KMS-11 (cell line): ENCODE results near the gene DMAC2.
A peak's percentile ranks its signal among the peaks of the same experiment; 100 is the strongest.
"Not testable (repeated sequence)": the region's sequence is repeated elsewhere in the genome, so short reads cannot be mapped to it uniquely, and the experiment has no call there.

Experiments used
- H2AFZ ChIP-seq: fragments of 200-600 bp; sonication (generic); 2 replicates; pipeline ENCODE4 v1.6.1; 2016; ENCODE audit warnings: antibody characterized with exemption, mixed run types, low read depth
- H3K27ac ChIP-seq: fragments of 200-600 bp; sonication (generic); 2 replicates; pipeline ENCODE4 v1.6.1; 2016; ENCODE audit warnings: mild to moderate bottlenecking, mixed run types
- H3K27me3 ChIP-seq: fragments of 200-600 bp; sonication (generic); 2 replicates; pipeline ENCODE4 v1.6.1; 2017; ENCODE audit warnings: mild to moderate bottlenecking, low read depth, mixed run types, moderate library complexity; ENCODE audit not compliant: insufficient read depth
- H3K36me3 ChIP-seq: fragments of 200-600 bp; sonication (generic); 2 replicates; pipeline ENCODE4 v1.6.1; 2017; ENCODE audit warnings: mild to moderate bottlenecking, mixed run types; ENCODE audit not compliant: insufficient read depth
- H3K4me1 ChIP-seq: fragments of 200-600 bp; sonication (generic); 2 replicates; pipeline ENCODE4 v1.6.1; 2016; ENCODE audit warnings: mild to moderate bottlenecking, low read depth, mixed run types; ENCODE audit not compliant: poor library complexity, severe bottlenecking
- H3K4me2 ChIP-seq: fragments of 200-600 bp; sonication (generic); 2 replicates; pipeline ENCODE4 v1.7.0; 2016; ENCODE audit warnings: mild to moderate bottlenecking, mixed run types
- H3K4me3 ChIP-seq: fragments of 200-600 bp; sonication (generic); IDR thresholded peaks from 2 replicates; pipeline ENCODE4 v1.6.1; 2017; ENCODE audit warnings: low read depth, low read length, mixed read lengths; ENCODE audit not compliant: insufficient read depth
- H3K79me2 ChIP-seq: fragments of 200-600 bp; sonication (generic); 2 replicates; pipeline ENCODE4 v1.6.1; 2016; ENCODE audit warnings: low read depth, mixed run types; ENCODE audit not compliant: insufficient read depth
- H3K9ac ChIP-seq: fragments of 200-600 bp; sonication (generic); 2 replicates; pipeline ENCODE4 v1.6.1; 2016; ENCODE audit warnings: mild to moderate bottlenecking, mixed run types
- H4K20me1 ChIP-seq: fragments of 200-600 bp; sonication (generic); 2 replicates; pipeline ENCODE4 v1.6.1; 2016; ENCODE audit warnings: mild to moderate bottlenecking, mixed run types; ENCODE audit not compliant: insufficient read depth
- CTCF ChIP-seq: fragments of 200-600 bp; sonication (generic); conservative IDR thresholded peaks from 2 replicates; pipeline ENCODE4 v1.6.1; 2017; ENCODE audit warnings: low read depth, mild to moderate bottlenecking, antibody characterized with exemption, low read length, moderate library complexity, mixed read lengths

The DMAC2 gene

GRCh38 chr19:41439441-41440222, at the start of gene DMAC2:
Gene DMAC2 (minus strand): TSS chr19:41439912. CDS start chr19:41439899, 13 bp downstream.
- Histone ChIP-seq H3K4me1 (peaks cover 15% of the 10 kb centered on the region), H3K27me3 (no peaks in the 10 kb centered on the region; the same call in 1 of the 2 replicates), H3K4me3 (peak within 1 kb of the TSS; percentile 51), H3K9ac (peak within 1 kb of the TSS; percentile 67; the same call in 1 of the 2 replicates), H3K36me3 (no peaks in the 10 kb centered on the region), H3K79me2 (peaks cover 12% of the 10 kb centered on the region; the same call in 1 of the 2 replicates), H2AFZ (peak within 1 kb of the TSS; percentile 73), H3K4me2 (peak within 1 kb of the TSS; percentile 66), H3K27ac (peak within 1 kb of the TSS; percentile 74), H4K20me1 (no peaks in the 10 kb centered on the region)
- TF ChIP-seq CTCF: peak; percentile 72

- H3K36me3 ChIP-seq, H3K9ac ChIP-seq, H3K79me2 ChIP-seq, H3K4me1 ChIP-seq, H3K27me3 ChIP-seq, H3K4me3 ChIP-seq, H2AFZ ChIP-seq, H3K4me2 ChIP-seq, H3K27ac ChIP-seq, H4K20me1 ChIP-seq: not testable (repeated sequence)
Observed at GRCh38 chr19:41486953-41487352, 47.2 kb upstream of the DMAC2 start.

- Histone ChIP-seq H3K9ac (no peak overlapping the region), H3K27me3 (no peaks in the 10 kb centered on the region; the same call in 1 of the 2 replicates), H2AFZ (no peak overlapping the region), H4K20me1 (no peaks in the 10 kb centered on the region), H3K79me2 (no peaks in the 10 kb centered on the region), H3K4me1 (no peaks in the 10 kb centered on the region), H3K4me3 (no peak overlapping the region), H3K27ac (no peak overlapping the region), H3K36me3 (no peaks in the 10 kb centered on the region), H3K4me2 (no peak overlapping the region)
- TF ChIP-seq CTCF: no peak
Observed at GRCh38 chr19:41484822-41485221, 45.1 kb upstream of the DMAC2 start.

GRCh38 chr19:41480336-41480735, 40.6 kb upstream of the DMAC2 start:
- Histone ChIP-seq H3K27ac (no peak overlapping the region), H3K36me3 (no peaks in the 10 kb centered on the region), H4K20me1 (no peaks in the 10 kb centered on the region), H3K4me2 (no peak overlapping the region), H3K9ac (no peak overlapping the region), H2AFZ (no peak overlapping the region), H3K79me2 (no peaks in the 10 kb centered on the region), H3K4me3 (no peak overlapping the region), H3K4me1 (no peaks in the 10 kb centered on the region), H3K27me3 (no peaks in the 10 kb centered on the region; the same call in 1 of the 2 replicates)
- no peak for TF ChIP-seq CTCF

- TF ChIP-seq CTCF: no peak
- Histone ChIP-seq H3K36me3 (no peaks in the 10 kb centered on the region), H3K79me2 (no peaks in the 10 kb centered on the region), H3K4me3 (no peak overlapping the region), H3K4me2 (no peak overlapping the region), H2AFZ (no peak overlapping the region), H3K27ac (no peak overlapping the region), H3K4me1 (no peaks in the 10 kb centered on the region), H3K9ac (no peak overlapping the region), H3K27me3 (no peaks in the 10 kb centered on the region; the same call in 1 of the 2 replicates), H4K20me1 (no peaks in the 10 kb centered on the region)
Observed at GRCh38 chr19:41479757-41480191, 40.1 kb upstream of the DMAC2 start.
